Upper lobe of left lung (tissue), 6 donors: ENCODE results near the gene DNAJC13. TPM values are rescaled to one million over a fixed set of nuclear protein-coding genes. Genes with fewer than 3 reads are reported as not detected.

Experiments
- ATAC-seq, 2 donors: fragments of 200-7000 bp; cut with Tn5 transposase; one replicate each; pipeline ENCODE4 v1.9.1; 2022; ENCODE audit warnings: mild to moderate bottlenecking in 2 of 2, moderate library complexity in 2 of 2; ENCODE audit not compliant: low FRiP score in 2 of 2
- DNase-seq, 2 donors: peaks; one replicate each; pipeline ENCODE4 v3.0.0-alpha.2; 2019 to 2020
- H3K27ac ChIP-seq, 4 donors: fragments of 200-600 bp; sonication (generic); one replicate each; pipeline ENCODE4 v1.5.1; 2016 to 2019
- H3K27me3 ChIP-seq, 4 donors: fragments of 200-600 bp; sonication (generic); one replicate each; pipeline ENCODE4 v1.5.1; 2017 to 2019
- H3K36me3 ChIP-seq, 4 donors: fragments of 200-600 bp; sonication (generic); one replicate each; pipeline ENCODE4 v1.5.1; 2016 to 2019
- H3K4me1 ChIP-seq, 4 donors: fragments of 200-600 bp; sonication (generic); one replicate each; pipeline ENCODE4 v1.5.1; 2018 to 2019
- H3K4me3 ChIP-seq, 4 donors: fragments of 200-600 bp; sonication (generic); one replicate each; pipeline ENCODE4 v1.5.1; 2017 to 2019; ENCODE audit warnings: mild to moderate bottlenecking in 2 of 4, moderate library complexity in 1 of 4
- H3K9me3 ChIP-seq, 4 donors: fragments of 200-600 bp; sonication (generic); one replicate each; pipeline ENCODE4 v1.5.1; 2018 to 2019
- EP300 ChIP-seq, 4 donors: sonication (generic); formaldehyde crosslinking; IDR thresholded peaks; one replicate each; pipeline ENCODE4 v1.5.1; 2017; ENCODE audit warnings: antibody characterized with exemption in 4 of 4, control low read depth in 2 of 4
- POLR2A ChIP-seq, 4 donors: fragments of 450-650 bp; IDR thresholded peaks; one replicate each; pipeline ENCODE4 v1.5.1; 2016 to 2017; ENCODE audit warnings: antibody characterized with exemption in 4 of 4, mild to moderate bottlenecking in 2 of 4
- POLR2AphosphoS5 ChIP-seq, 2 donors: sonication (generic); formaldehyde crosslinking; IDR thresholded peaks; one replicate each; pipeline ENCODE4 v1.5.1; 2017; ENCODE audit warnings: antibody characterized with exemption in 2 of 2
- WGBS, 2 donors: methylation state at CpG; one replicate each; pipeline ENCODE4 v1.1.5; 2017 to 2018; 5-methylcytosine and 5-hydroxymethylcytosine counted together
- total RNA-seq, 6 donors: library from RNA; depleted of rRNA in 4 of 6; stranded (reverse); fragments of >200 nt in 4 of 6; gene quantifications; one replicate each; pipeline versions ENCODE4 v1.1.0 to v1.2.1, GENCODE V29; 2016 to 2021
- TF ChIP-seq, protein P1 (sequence below), 6 experiments: fragments of 450-650 bp in 4 of 6; fragments of 200-600 bp in 2 of 6; sonication (generic) in 2 of 6; IDR thresholded peaks; one replicate each; pipeline ENCODE4 v1.5.1; 2016 to 2019; ENCODE audit warnings: antibody characterized with exemption in 6 of 6
- donor health status: DM: no; HTN: no; CAD: no; lungs with moderate emphysema.
- donor health status: DM: no; HTN: yes; CAD: no; lungs with severe emphysema.

DNAJC13 gene
- total RNA-seq, 6 donors from 2014 or later, result 29.1 to 54.9 (median 35.1) TPM

DNA sequence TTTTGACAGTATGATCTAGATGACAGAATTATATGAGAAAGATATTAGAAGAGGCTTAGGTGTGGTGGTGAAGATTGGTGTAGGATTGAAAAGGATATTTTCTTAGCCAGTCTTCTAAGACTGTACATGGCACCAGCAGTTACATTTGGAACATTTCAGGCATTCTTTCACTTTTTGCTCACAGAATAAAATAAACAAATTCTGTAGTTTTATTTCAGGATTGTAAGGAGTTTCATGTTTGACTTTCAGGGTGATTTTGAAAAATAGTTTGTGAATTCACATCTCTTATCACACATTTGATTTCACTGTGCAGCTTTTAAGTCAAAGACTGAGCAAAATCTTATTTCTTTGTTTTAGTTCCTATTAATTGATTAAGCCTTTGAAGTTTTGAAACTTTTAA is 27.1 kb downstream of the DNAJC13 start:
- TF ChIP-seq EP300 (IDR thresholded peaks at IDR 0.05), result no peak
- TF ChIP-seq, protein P1, sequence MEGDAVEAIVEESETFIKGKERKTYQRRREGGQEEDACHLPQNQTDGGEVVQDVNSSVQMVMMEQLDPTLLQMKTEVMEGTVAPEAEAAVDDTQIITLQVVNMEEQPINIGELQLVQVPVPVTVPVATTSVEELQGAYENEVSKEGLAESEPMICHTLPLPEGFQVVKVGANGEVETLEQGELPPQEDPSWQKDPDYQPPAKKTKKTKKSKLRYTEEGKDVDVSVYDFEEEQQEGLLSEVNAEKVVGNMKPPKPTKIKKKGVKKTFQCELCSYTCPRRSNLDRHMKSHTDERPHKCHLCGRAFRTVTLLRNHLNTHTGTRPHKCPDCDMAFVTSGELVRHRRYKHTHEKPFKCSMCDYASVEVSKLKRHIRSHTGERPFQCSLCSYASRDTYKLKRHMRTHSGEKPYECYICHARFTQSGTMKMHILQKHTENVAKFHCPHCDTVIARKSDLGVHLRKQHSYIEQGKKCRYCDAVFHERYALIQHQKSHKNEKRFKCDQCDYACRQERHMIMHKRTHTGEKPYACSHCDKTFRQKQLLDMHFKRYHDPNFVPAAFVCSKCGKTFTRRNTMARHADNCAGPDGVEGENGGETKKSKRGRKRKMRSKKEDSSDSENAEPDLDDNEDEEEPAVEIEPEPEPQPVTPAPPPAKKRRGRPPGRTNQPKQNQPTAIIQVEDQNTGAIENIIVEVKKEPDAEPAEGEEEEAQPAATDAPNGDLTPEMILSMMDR (IDR thresholded peaks at IDR 0.05), result no peak
- TF ChIP-seq POLR2A (IDR thresholded peaks at IDR 0.05), result no peak
- no peak for TF ChIP-seq POLR2AphosphoS5 (IDR thresholded peaks at IDR 0.05)
- peaks cover 14 to 29% (median 24%) of the 10 kb centered on the region in 4 donors for H3K4me1 ChIP-seq
- no peaks in the 10 kb centered on the region for H3K27me3 ChIP-seq
- no peak for ATAC-seq
- H3K4me3 ChIP-seq, result no peak overlapping the region
- no peak for DNase-seq
- peaks cover 0 to 5% (median 0%) of the 10 kb centered on the region in 4 donors for H3K36me3 ChIP-seq
- H3K27ac ChIP-seq, result no peak overlapping the region
- H3K9me3 ChIP-seq, result no peaks in the 10 kb centered on the region

DNA sequence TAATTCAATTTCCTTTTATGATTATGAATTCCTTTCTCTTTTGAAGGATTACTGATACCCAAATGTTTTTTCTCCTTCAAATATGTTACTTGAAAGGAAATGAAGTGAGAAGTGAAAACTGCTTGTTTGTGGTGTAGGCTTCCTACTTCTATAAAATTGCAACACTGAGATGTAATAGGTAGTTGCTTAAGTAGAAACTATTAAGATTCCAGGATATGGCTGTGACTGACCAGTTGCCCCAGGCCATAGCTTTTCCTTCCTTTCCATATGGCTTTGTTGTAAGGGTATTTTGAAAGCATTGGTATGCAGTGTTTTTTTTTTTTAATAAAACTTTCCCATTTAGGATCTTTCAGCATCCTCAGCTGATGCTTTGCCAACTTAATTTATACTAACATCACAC is 28.5 kb downstream of the DNAJC13 start:
- no peak overlapping the region for H3K4me3 ChIP-seq
- peak in 1 of 2 donors; percentile 70 for ATAC-seq
- H3K36me3 ChIP-seq, result peaks cover 0 to 4% (median 0%) of the 10 kb centered on the region in 4 donors
- no peaks in the 10 kb centered on the region for H3K27me3 ChIP-seq
- H3K9me3 ChIP-seq, result no peaks in the 10 kb centered on the region
- no peak for DNase-seq
- H3K27ac ChIP-seq, result peak overlapping the region in 2 of 4 donors; percentile 7 to 8
- TF ChIP-seq, protein P1 (IDR thresholded peaks at IDR 0.05), result no peak
- H3K4me1 ChIP-seq, result peaks cover 14 to 29% (median 24%) of the 10 kb centered on the region in 4 donors

DNA sequence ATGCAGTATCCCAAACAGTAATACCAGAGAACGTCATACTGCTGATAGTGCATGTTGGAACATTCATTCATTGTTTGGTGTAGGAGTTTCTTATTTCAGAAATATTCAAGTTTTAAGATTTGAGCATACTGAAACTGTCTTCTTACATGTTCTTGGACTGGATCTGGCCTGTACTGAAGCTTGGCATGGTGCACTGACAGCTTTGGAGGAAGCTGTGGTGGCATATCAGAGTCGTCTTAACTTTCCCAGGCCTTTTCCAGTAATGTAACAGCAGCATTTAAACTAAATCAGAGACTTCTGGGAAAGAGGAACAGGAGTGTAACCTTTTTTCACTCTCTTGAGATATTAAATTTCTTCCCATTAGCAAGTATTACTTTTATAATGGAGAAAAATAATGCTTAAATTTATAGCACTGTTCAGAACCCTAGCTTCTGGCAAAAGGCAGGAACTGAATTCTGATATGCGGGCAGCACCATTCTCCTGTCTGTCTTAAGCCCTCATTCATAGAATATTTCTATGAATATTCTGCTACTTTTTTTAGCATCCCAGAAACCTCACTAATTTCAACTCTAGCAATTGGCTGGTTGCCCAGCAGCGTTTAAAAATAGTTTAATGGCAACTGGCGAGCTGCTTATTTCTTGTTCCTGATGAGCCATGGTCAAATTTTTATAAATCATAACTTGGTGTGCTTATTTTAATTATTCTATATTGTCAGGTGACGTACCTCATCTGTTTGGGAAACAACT is 31.1 kb downstream of the DNAJC13 start:
- Histone ChIP-seq H3K27ac (peak overlapping the region in 2 of 4 donors; percentile 49 to 62), H3K27me3 (no peaks in the 10 kb centered on the region), H3K36me3 (peaks cover 0 to 28% (median 12%) of the 10 kb centered on the region in 4 donors), H3K4me1 (peaks cover 14 to 28% (median 24%) of the 10 kb centered on the region in 4 donors), H3K4me3 (no peak overlapping the region), H3K9me3 (no peaks in the 10 kb centered on the region)
- ATAC-seq (no peak), DNase-seq (no peak)
- no peak for TF ChIP-seq EP300 (IDR thresholded peaks at IDR 0.05)
- TF ChIP-seq, protein P1 (IDR thresholded peaks at IDR 0.05), result no peak
- TF ChIP-seq POLR2A (IDR thresholded peaks at IDR 0.05), result no peak
- no peak for TF ChIP-seq POLR2AphosphoS5 (IDR thresholded peaks at IDR 0.05)
- WGBS, 2 donors, result 47 to 53% methylated on average over 6 of the region's 6 CpGs

DNA sequence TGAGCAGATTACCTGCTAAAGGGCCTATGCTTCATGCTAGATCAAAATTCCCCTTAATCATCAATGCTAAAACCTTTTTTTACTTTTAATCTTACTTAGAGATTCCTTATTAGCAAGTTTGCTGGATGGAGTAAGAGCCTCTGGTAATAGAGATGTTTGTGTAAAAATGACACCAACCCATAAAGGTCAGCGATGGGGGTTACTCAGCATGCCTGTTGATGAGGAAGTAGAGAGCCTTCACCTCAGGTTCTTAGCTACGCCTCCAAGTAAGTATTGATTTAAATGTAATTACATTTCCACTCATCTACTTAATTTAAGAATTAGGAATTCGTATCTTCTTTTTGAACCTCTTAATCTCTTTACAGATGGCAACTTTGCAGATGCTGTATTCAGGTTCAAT is 38.8 kb downstream of the DNAJC13 start:
- H3K27me3 ChIP-seq, result no peaks in the 10 kb centered on the region
- H3K4me3 ChIP-seq, result no peak overlapping the region
- TF ChIP-seq EP300 (IDR thresholded peaks at IDR 0.05), result no peak
- no peak for TF ChIP-seq POLR2AphosphoS5 (IDR thresholded peaks at IDR 0.05)
- no peak for TF ChIP-seq POLR2A (IDR thresholded peaks at IDR 0.05)
- TF ChIP-seq, protein P1 (IDR thresholded peaks at IDR 0.05), result no peak
- no peak for ATAC-seq
- peaks cover 15 to 99% (median 31%) of the 10 kb centered on the region in 4 donors for H3K36me3 ChIP-seq
- H3K9me3 ChIP-seq, result no peaks in the 10 kb centered on the region
- 89% methylated on average over 3 of the region's 3 CpGs for WGBS, 2 donors
- no peak for DNase-seq
- H3K4me1 ChIP-seq, result no peaks in the 10 kb centered on the region
- no peak overlapping the region for H3K27ac ChIP-seq

DNA sequence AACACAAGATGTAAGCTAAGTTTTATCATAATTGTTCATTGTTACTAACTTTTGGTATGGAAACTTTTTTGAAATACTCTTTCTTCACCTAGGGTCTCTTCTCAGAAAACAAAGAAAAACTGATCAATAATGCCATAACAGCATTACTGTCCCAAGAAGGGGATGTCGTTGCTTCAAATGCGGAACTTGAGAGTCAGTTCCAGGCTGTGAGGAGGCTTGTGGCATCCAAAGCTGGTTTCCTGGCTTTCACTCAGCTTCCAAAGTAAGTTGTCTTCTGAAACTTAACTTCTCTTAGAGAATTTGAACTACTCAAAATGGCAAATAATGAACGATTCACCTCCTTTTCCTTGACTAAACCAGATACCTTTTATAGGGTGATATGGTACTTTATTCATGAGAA is 39.3 kb downstream of the DNAJC13 start:
- no peaks in the 10 kb centered on the region for H3K4me1 ChIP-seq
- H3K36me3 ChIP-seq, result peaks cover 18 to 99% (median 30%) of the 10 kb centered on the region in 4 donors
- H3K4me3 ChIP-seq, result no peak overlapping the region
- 78 to 85% methylated on average over 3 of the region's 3 CpGs for WGBS, 2 donors
- DNase-seq, result no peak
- H3K27me3 ChIP-seq, result no peaks in the 10 kb centered on the region
- TF ChIP-seq POLR2AphosphoS5 (IDR thresholded peaks at IDR 0.05) (no peak), POLR2A (IDR thresholded peaks at IDR 0.05) (no peak), EP300 (IDR thresholded peaks at IDR 0.05) (no peak)
- TF ChIP-seq, protein P1 (IDR thresholded peaks at IDR 0.05), result no peak
- no peaks in the 10 kb centered on the region for H3K9me3 ChIP-seq
- no peak overlapping the region for H3K27ac ChIP-seq
- no peak for ATAC-seq
